ENCODE data around the gene KLK2.

The KLK2 gene

DNA sequence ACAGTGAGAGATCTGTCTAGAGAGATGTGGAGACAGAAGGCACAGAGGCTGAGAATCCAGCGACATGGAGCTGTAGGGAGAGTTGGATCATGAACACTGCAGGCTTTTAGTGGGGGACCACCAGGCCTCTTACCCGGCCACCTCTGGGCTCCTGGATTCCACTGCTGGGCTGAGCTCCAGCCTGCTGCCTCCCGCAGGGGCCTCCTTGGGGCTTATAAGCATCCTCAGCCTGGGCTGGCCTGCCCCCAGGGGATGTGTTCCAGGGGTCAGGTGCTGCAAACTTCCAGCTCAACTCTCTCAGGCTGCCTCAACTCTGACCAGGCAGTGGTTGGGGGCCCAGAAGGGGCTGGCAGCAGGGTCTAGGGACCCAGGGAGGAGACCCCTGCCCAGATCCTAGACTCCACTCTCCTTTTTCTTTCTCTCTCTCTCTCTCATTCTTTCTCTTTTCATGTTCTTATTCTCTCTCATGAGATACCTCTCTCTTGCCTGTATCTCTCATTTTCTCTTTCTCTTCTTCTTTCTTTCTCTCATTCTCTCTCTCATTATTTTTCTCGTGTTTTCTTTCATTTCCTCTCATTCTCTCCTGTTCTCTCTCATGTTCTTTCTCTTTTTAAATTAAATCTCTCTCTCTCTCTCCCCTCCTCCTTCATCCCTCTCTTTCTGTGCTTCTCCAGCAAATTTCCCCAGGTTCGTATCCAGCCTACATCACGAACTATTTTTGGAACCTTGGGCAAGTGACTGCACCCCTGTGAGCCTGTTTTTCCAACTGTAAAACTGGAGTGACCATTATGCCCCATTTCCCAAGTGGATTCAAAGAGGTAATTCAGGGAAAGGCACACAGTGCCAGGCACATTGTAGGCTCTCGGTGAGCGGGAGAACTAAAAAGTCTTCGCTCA lies 38.2 kb downstream of the KLK2 start, which contains the start of gene KLK4:
TSS of gene KLK4 (minus strand) at position 190 of the 896 bp plus-strand sequence. CDS start 657 bp downstream, outside the sequence.
- no peaks in the 10 kb centered on the region for H3K4me1 ChIP-seq
- no peak within 1 kb of the TSS for H3K4me3 ChIP-seq (ENCODE audit: low read depth, low read length)
- H3K36me3 ChIP-seq, result no peaks in the 10 kb centered on the region
- peaks cover 20% of the 10 kb centered on the region for H3K27me3 ChIP-seq
- no peaks in the 10 kb centered on the region for H3K9me3 ChIP-seq
- no peak for DNase-seq
- no peak for TF ChIP-seq CTCF (IDR thresholded peaks at IDR 0.05; ENCODE audit: low read depth, low read length)

GRCh38 chr19:50912102-50912599 lies 38.9 kb downstream of the KLK2 start:
- no peaks in the 10 kb centered on the region for H3K4me1 ChIP-seq
- H3K9me3 ChIP-seq, result no peaks in the 10 kb centered on the region
- H3K4me3 ChIP-seq (ENCODE audit: low read depth, low read length), result no peak overlapping the region
- H3K36me3 ChIP-seq, result no peaks in the 10 kb centered on the region
- H3K27me3 ChIP-seq, result peaks cover 20% of the 10 kb centered on the region
- DNase-seq, result no peak
- no peak for TF ChIP-seq CTCF (IDR thresholded peaks at IDR 0.05; ENCODE audit: low read depth, low read length)

- Histone ChIP-seq H3K27me3 (peaks cover 20% of the 10 kb centered on the region), H3K4me3 (ENCODE audit: low read depth, low read length) (no peak overlapping the region), H3K4me1 (no peaks in the 10 kb centered on the region), H3K36me3 (no peaks in the 10 kb centered on the region), H3K9me3 (no peaks in the 10 kb centered on the region)
- DNase-seq, result no peak
- no peak for TF ChIP-seq CTCF (IDR thresholded peaks at IDR 0.05; ENCODE audit: low read depth, low read length)
Observed at GRCh38 chr19:50912727-50913716, 39.8 kb downstream of the KLK2 start.

DNA sequence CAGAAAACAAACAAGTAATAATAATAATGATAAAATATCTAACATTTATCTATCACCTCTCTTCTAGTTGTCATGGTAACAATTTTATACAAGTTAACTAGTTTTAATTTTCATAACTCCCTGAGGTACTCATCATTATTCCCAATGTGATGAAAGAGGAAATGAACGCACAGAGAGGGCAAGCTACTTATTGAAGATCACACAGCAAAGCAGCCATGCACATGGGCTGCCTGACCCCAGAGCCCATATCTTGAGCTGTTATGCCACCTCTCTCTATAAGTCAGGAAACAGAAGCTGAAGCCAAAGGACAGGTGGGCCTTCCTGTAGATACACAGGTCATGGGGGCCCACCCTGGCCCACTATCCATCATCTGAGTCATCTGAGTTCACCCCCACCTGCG lies 42.8 kb downstream of the KLK2 start:
- Histone ChIP-seq H3K36me3 (no peaks in the 10 kb centered on the region), H3K9me3 (no peaks in the 10 kb centered on the region), H3K4me1 (no peaks in the 10 kb centered on the region), H3K27me3 (peaks cover 18% of the 10 kb centered on the region), H3K4me3 (ENCODE audit: low read depth, low read length) (no peak overlapping the region)
- no peak for DNase-seq
- TF ChIP-seq CTCF (IDR thresholded peaks at IDR 0.05; ENCODE audit: low read depth, low read length), result no peak

DNA sequence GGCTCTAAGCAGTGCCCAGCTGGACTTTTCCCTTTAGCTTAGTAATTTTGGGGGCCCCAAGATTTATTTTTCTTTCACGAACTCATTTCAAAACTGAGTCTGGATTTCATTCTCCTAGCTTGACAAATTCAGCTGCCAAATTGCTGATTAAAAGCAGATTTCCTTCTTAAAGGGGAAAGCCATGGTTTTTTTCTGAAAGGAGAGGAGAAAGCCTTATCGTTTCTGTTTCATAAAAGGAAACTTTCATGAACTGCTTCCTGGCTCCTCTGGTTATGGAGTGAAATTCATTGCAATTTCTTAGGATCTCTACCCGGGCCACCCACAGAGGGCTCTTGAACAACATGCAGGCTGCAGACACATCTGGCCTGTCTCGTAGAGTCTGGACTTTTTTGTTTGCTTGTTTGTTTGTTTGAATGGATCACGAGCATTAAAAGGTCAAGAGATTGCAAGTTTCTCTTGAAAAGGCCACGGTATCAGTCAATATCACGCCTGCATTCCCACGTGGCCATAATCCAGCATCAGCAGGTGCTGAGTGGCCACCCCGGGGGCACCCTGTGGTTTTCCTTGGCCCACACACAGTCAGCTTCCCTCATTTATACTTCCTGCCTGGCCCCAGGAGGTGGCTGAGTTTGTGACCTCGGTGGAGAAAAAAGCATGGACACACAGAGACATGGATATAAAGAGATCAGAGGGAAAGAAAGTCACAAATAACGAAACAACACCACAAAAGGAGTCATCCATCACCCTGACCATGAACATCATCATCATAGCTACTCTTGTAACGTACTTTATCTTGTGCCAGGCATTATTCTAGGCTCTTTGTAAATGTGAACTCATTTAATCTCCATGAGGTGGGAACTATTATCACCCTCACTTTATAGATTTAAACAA lies 48.4 kb downstream of the KLK2 start:
- Histone ChIP-seq H3K4me3 (ENCODE audit: low read depth, low read length) (no peak overlapping the region), H3K4me1 (no peaks in the 10 kb centered on the region; the same call in 1 of the 2 replicates), H3K36me3 (no peaks in the 10 kb centered on the region), H3K27me3 (no peaks in the 10 kb centered on the region), H3K9me3 (no peaks in the 10 kb centered on the region)
- TF ChIP-seq CTCF (IDR thresholded peaks at IDR 0.05; ENCODE audit: low read depth, low read length), result no peak
- no peak for DNase-seq

All from BE2C (cell line).